ENCODE data around the gene CLHC1.

The CLHC1 gene

GRCh38 chr2:55155764-55156281, 76.3 kb downstream of the CLHC1 start:
- Histone ChIP-seq H3K4me2 (ENCODE audit: low read depth, low read length) (no peak overlapping the region), H2AFZ (ENCODE audit: low read length) (no peak overlapping the region)
- TF ChIP-seq EZH2phosphoT487 (IDR thresholded peaks at IDR 0.05; ENCODE audit: low read length) (no peak), CTCF (IDR thresholded peaks at IDR 0.05; ENCODE audit: low read length) (no peak), EZH2 (optimal IDR thresholded peaks at IDR 0.05; ENCODE audit: low read depth, low read length) (no peak)

GRCh38 chr2:55155206-55155605, 76.9 kb downstream of the CLHC1 start:
- Histone ChIP-seq H3K9ac (ENCODE audit: low read length) (no peak overlapping the region), H3K4me2 (ENCODE audit: low read depth, low read length) (no peak overlapping the region)

More at GRCh38 chr2:55155764-55156281, 76.3 kb downstream of the CLHC1 start:
- Histone ChIP-seq H3K9ac (ENCODE audit: low read length) (no peak overlapping the region), H4K20me1 (ENCODE audit: insufficient read depth, low read length) (no peaks in the 10 kb centered on the region), H3K9me3 (replicated peaks; ENCODE audit: insufficient read depth, low read length) (no peaks in the 10 kb centered on the region), H3K4me1 (ENCODE audit: low read length) (peaks cover 4% of the 10 kb centered on the region; the same call in 1 of the 2 replicates), H3K27me3 (replicated peaks; ENCODE audit: insufficient read depth, low read length) (no peaks in the 10 kb centered on the region), H3K27ac (ENCODE audit: low read length) (no peak overlapping the region), H3K4me3 (ENCODE audit: low read length) (no peak overlapping the region), H3F3A (ENCODE audit: insufficient read depth, low read length) (no peaks in the 10 kb centered on the region), H3K9me2 (replicated peaks; ENCODE audit: insufficient read depth, low read length) (no peaks in the 10 kb centered on the region), H3K79me2 (ENCODE audit: low read length) (no peaks in the 10 kb centered on the region), H3K36me3 (replicated peaks; ENCODE audit: insufficient read depth, low read length) (no peaks in the 10 kb centered on the region)
- DNase-seq, result no peak

GRCh38 chr2:55154525-55155030, 77.5 kb downstream of the CLHC1 start:
- H3F3A ChIP-seq (ENCODE audit: insufficient read depth, low read length), result no peaks in the 10 kb centered on the region
- H3K27me3 ChIP-seq (replicated peaks; ENCODE audit: insufficient read depth, low read length), result no peaks in the 10 kb centered on the region
- H2AFZ ChIP-seq (ENCODE audit: low read length), result no peak overlapping the region
- H3K9me3 ChIP-seq (replicated peaks; ENCODE audit: insufficient read depth, low read length), result no peaks in the 10 kb centered on the region
- DNase-seq, result no peak
- H3K9ac ChIP-seq (ENCODE audit: low read length), result no peak overlapping the region
- H3K27ac ChIP-seq (ENCODE audit: low read length), result no peak overlapping the region
- H3K79me2 ChIP-seq (ENCODE audit: low read length), result no peaks in the 10 kb centered on the region
- H3K4me2 ChIP-seq (ENCODE audit: low read depth, low read length), result no peak overlapping the region
- TF ChIP-seq CTCF (IDR thresholded peaks at IDR 0.05; ENCODE audit: low read length), result no peak
- no peak for TF ChIP-seq EZH2phosphoT487 (IDR thresholded peaks at IDR 0.05; ENCODE audit: low read length)
- no peak for TF ChIP-seq EZH2 (optimal IDR thresholded peaks at IDR 0.05; ENCODE audit: low read depth, low read length)
- peaks cover 4% of the 10 kb centered on the region; the same call in 1 of the 2 replicates for H3K4me1 ChIP-seq (ENCODE audit: low read length)
- H3K36me3 ChIP-seq (replicated peaks; ENCODE audit: insufficient read depth, low read length), result no peaks in the 10 kb centered on the region
- no peaks in the 10 kb centered on the region for H4K20me1 ChIP-seq (ENCODE audit: insufficient read depth, low read length)
- H3K9me2 ChIP-seq (replicated peaks; ENCODE audit: insufficient read depth, low read length), result no peaks in the 10 kb centered on the region
- H3K4me3 ChIP-seq (ENCODE audit: low read length), result no peak overlapping the region

More at GRCh38 chr2:55155206-55155605, 76.9 kb downstream of the CLHC1 start:
- no peaks in the 10 kb centered on the region for H3K79me2 ChIP-seq (ENCODE audit: low read length)
- no peaks in the 10 kb centered on the region for H3K9me2 ChIP-seq (replicated peaks; ENCODE audit: insufficient read depth, low read length)
- H3F3A ChIP-seq (ENCODE audit: insufficient read depth, low read length), result no peaks in the 10 kb centered on the region
- H3K27me3 ChIP-seq (replicated peaks; ENCODE audit: insufficient read depth, low read length), result no peaks in the 10 kb centered on the region
- H3K4me3 ChIP-seq (ENCODE audit: low read length), result no peak overlapping the region
- TF ChIP-seq CTCF (IDR thresholded peaks at IDR 0.05; ENCODE audit: low read length), result no peak
- H3K4me1 ChIP-seq (ENCODE audit: low read length), result peaks cover 4% of the 10 kb centered on the region; the same call in 1 of the 2 replicates
- H3K27ac ChIP-seq (ENCODE audit: low read length), result no peak overlapping the region
- no peak overlapping the region for H2AFZ ChIP-seq (ENCODE audit: low read length)
- no peak for DNase-seq
- H4K20me1 ChIP-seq (ENCODE audit: insufficient read depth, low read length), result no peaks in the 10 kb centered on the region
- H3K36me3 ChIP-seq (replicated peaks; ENCODE audit: insufficient read depth, low read length), result no peaks in the 10 kb centered on the region
- no peaks in the 10 kb centered on the region for H3K9me3 ChIP-seq (replicated peaks; ENCODE audit: insufficient read depth, low read length)
